Mucosa of descending colon (tissue), 3 donors: ENCODE results near the gene HDAC7. TPM values are rescaled to one million over a fixed set of nuclear protein-coding genes. Genes with fewer than 3 reads are reported as not detected.
A peak's percentile ranks its signal among the peaks of the same experiment; 100 is the strongest.

ENCODE experiments used
- ATAC-seq: fragments of 200-7000 bp; cut with Tn5 transposase; one replicate; pipeline ENCODE4 v1.9.1; 2020; ENCODE audit warnings: mild to moderate bottlenecking, moderate library complexity
- DNase-seq, 3 donors: peaks; one replicate each; pipeline ENCODE4 v3.0.0-alpha.2; 2020
- H3K36me3 ChIP-seq: fragments of 200-600 bp; one replicate; pipeline ENCODE4 v1.8.0; 2021; ENCODE audit warnings: low read depth, mild to moderate bottlenecking
- H3K4me1 ChIP-seq: fragments of 200-600 bp; one replicate; pipeline ENCODE4 v1.8.0; 2021; ENCODE audit warnings: low read depth, mild to moderate bottlenecking
- H3K4me3 ChIP-seq: fragments of 200-600 bp; one replicate; pipeline ENCODE4 v1.8.0; 2021; ENCODE audit warnings: mild to moderate bottlenecking
- H3K9me3 ChIP-seq: fragments of 200-600 bp; one replicate; pipeline ENCODE4 v1.8.0; 2021; ENCODE audit warnings: mild to moderate bottlenecking
- intact Hi-C, 2 donors: fragments of 100-400 bp; cut with DNase I in 1 of 2; cut with micrococcal nuclease in 1 of 2; formaldehyde crosslinking; loops; one replicate each; pipeline versions ENCODE4 v1.11.0 to v1.11.1; 2022; cut with DNase I, micrococcal nuclease
- total RNA-seq, 3 donors: library from RNA; stranded (reverse); fragmentation: NEBNext Ultra II Directional in 2 of 3; extraction: Animal tissue kit (Norgen Biotek cat#: 25700) in 2 of 3; gene quantifications; one replicate each; pipeline versions ENCODE4 v1.2.1 to v1.2.4, GENCODE V29; 2021 to 2023
- TF ChIP-seq, protein P1 (sequence below): fragments of 200-600 bp; IDR thresholded peaks from one replicate; pipeline ENCODE4 v1.8.0; 2022; ENCODE audit warnings: antibody characterized with exemption, mild to moderate bottlenecking
- donor health status: DM: no; HTN: no; CAD: no; lungs with moderate emphysema.
- donor health status: DM: no; HTN: no; CAD: no.
- donor health status: DM: no; HTN: yes; CAD: no.

HDAC7 gene
- total RNA-seq, 3 donors from 2014 or later, result 19.5 to 67.4 (median 33.2) TPM

DNA sequence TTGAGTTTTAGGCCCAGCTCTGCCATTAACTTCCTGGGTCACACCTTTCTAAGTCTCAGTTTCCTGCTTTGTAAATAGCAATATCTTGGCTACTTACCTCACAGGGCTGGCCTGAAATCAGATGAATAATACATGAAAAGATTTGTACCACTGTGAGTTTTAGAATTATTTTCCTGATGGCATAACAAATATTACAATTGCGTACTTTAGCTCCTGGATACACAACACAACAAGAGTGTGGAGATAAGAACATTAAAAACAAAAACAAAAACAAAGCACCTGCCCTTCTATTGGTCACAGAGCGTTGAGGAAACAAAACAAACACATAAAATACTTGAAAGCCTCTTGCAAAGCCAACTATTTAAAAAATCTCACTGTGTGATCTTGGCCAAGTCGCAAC lies 4.9 kb upstream of the HDAC7 start:
- TF ChIP-seq, protein P1, sequence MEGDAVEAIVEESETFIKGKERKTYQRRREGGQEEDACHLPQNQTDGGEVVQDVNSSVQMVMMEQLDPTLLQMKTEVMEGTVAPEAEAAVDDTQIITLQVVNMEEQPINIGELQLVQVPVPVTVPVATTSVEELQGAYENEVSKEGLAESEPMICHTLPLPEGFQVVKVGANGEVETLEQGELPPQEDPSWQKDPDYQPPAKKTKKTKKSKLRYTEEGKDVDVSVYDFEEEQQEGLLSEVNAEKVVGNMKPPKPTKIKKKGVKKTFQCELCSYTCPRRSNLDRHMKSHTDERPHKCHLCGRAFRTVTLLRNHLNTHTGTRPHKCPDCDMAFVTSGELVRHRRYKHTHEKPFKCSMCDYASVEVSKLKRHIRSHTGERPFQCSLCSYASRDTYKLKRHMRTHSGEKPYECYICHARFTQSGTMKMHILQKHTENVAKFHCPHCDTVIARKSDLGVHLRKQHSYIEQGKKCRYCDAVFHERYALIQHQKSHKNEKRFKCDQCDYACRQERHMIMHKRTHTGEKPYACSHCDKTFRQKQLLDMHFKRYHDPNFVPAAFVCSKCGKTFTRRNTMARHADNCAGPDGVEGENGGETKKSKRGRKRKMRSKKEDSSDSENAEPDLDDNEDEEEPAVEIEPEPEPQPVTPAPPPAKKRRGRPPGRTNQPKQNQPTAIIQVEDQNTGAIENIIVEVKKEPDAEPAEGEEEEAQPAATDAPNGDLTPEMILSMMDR, result no peak
- Histone ChIP-seq H3K9me3 (no peaks in the 10 kb centered on the region), H3K4me3 (no peak overlapping the region), H3K4me1 (peaks cover 35% of the 10 kb centered on the region), H3K36me3 (no peaks in the 10 kb centered on the region)
- no peak for DNase-seq
- intact Hi-C loops, result no loop called here
- ATAC-seq, result no peak

DNA sequence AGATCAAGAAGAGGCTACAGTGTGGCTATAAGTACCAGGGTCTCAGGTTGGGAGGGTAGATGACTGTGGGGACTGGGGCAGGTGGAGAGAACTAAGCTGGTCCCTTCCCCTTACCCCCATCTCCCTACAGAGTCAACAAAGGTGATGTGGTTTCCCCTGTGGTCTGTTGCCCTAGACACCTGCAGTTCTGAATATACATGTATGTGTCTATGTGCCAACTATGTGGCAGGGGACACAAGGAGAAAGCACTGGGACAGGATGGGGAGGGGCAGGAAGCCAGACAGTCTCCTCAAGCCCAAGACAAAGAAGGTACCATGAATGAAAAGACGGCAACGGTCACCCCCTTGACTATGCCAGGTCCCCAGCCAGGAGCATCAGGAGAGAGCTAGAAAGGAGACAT lies 4.5 kb upstream of the HDAC7 start:
- no peak overlapping the region for H3K4me3 ChIP-seq
- ATAC-seq (no peak), DNase-seq (peak in 1 of 3 donors; percentile 18)
- no peaks in the 10 kb centered on the region for H3K36me3 ChIP-seq
- TF ChIP-seq, protein P1, result no peak
- H3K9me3 ChIP-seq, result no peaks in the 10 kb centered on the region
- intact Hi-C loops, result no loop called here
- peaks cover 31% of the 10 kb centered on the region for H3K4me1 ChIP-seq

DNA sequence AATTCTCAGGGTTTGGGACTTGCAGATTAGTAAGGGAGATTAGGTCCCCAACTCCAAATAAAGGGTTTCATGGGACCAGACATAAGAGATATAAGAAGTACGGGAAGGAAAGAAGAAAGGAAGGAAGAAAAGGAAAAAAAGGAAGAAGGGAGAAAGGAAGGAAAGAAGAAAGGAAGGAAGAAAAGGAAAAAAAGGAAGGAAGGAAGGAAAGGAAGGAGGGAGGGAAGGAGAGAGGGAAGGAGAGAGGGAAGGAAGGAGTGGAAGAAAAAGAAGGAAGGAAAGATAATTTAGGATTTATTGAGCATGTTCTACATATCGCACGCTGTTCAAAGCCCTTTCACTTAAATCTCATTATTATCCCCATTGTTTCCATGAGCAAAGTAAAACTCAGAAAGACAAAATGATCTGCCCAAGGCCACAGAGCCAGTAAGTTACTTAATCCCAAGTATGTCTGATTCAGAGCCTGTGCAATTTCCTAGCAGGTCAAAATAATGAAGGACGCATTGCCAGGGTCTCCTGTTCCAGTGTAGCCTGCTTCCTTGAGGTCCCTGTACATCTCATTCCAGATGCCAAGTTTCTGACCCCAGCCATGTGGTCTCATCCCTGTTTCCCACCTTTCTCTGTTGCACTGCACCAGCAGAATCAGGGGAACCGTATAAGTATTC lies 3.9 kb upstream of the HDAC7 start:
- H3K9me3 ChIP-seq, result no peaks in the 10 kb centered on the region
- ATAC-seq, result no peak
- TF ChIP-seq, protein P1, result no peak
- H3K4me3 ChIP-seq, result no peak overlapping the region
- intact Hi-C loops, result no loop called here
- peaks cover 26% of the 10 kb centered on the region for H3K4me1 ChIP-seq
- DNase-seq, result no peak
- no peaks in the 10 kb centered on the region for H3K36me3 ChIP-seq

DNA sequence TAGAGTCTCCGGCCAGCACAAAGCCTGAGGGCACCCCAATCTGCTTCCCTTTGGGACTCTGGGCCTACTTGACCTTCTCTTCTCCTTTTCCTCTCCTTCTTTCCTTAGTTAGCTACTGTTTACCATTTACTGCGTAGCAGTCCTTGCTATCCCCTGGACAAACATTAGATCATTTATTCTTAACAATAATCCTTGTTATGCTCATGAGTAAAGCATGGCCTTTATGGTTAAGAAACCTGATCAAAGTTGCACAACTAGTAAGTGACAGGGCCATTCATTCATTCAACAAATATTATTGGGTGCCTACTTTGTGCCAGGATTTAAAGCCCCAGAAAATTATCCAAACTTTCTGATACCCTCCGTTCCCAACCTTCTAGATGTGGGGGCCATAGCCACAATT lies 3.2 kb upstream of the HDAC7 start:
- intact Hi-C loops, result no loop called here
- TF ChIP-seq, protein P1, result no peak
- DNase-seq, result no peak
- H3K9me3 ChIP-seq, result no peaks in the 10 kb centered on the region
- ATAC-seq, result no peak
- H3K4me3 ChIP-seq, result no peak overlapping the region
- H3K36me3 ChIP-seq, result no peaks in the 10 kb centered on the region
- peaks cover 22% of the 10 kb centered on the region for H3K4me1 ChIP-seq

DNA sequence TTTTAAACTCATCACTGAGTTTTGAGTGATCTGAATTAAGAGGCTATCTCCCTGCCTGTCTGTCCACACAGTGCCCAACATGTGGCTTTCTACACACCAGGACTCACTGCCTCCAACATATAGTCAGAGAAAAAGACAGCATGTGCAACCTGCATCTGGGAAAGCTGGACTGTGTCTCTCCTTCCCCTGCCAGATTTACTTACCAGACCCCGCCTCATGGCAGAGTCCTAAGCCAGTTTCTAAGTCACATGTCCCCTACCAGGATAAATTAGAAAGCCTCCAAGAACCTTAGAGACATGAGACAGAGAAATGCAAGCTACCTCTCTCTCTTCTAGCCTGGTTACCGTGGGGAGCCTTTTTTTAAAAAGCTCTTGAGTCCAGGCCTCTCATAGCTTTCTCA lies 2.7 kb upstream of the HDAC7 start:
- no peak overlapping the region for H3K4me3 ChIP-seq
- H3K4me1 ChIP-seq, result peaks cover 26% of the 10 kb centered on the region
- H3K9me3 ChIP-seq, result no peaks in the 10 kb centered on the region
- intact Hi-C loops, result no loop called here
- DNase-seq (no peak), ATAC-seq (no peak)
- TF ChIP-seq, protein P1, result no peak
- H3K36me3 ChIP-seq, result no peaks in the 10 kb centered on the region

DNA sequence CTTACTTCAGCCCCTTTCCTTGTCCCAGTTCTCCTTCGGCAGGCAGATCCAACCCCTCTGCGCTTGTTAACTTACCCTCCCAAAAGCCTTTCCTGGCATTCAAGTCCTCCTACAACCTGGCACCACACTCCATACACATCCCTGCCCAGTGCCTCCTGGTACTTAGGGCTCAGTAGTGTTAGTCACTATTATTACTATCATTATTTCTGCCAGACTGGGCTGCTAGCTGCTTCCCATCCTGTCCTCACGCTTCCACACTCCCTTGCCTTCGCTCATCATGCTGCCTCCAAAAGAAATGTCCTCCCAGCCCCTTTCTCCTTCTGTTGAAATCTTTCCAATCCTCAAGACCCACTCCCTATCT lies 1.6 kb upstream of the HDAC7 start:
- ATAC-seq (no peak), DNase-seq (no peak)
- H3K4me3 ChIP-seq, result no peak overlapping the region
- no peaks in the 10 kb centered on the region for H3K9me3 ChIP-seq
- intact Hi-C loops, result no loop called here
- peaks cover 29% of the 10 kb centered on the region for H3K4me1 ChIP-seq
- no peaks in the 10 kb centered on the region for H3K36me3 ChIP-seq
- TF ChIP-seq, protein P1, result no peak
